Neural cell (in vitro differentiated cells): ENCODE measurements around the gene ZDHHC14.

Experiments
- EP300 ChIP-seq: fragments of 450-650 bp; conservative IDR thresholded peaks from 2 replicates; pipeline ENCODE4 v1.6.1; 2014; ENCODE audit warnings: antibody characterized with exemption, mild to moderate bottlenecking, moderate library complexity; ENCODE audit not compliant: poor library complexity, severe bottlenecking
- EZH2 ChIP-seq: fragments of 200-600, 300-800 bp; shearing (Covaris generic), sonication (generic); IDR thresholded peaks from 2 replicates; pipeline ENCODE4 v1.6.1; 2014; ENCODE audit warnings: antibody characterized with exemption, low read length, borderline replicate concordance, mild to moderate bottlenecking; ENCODE audit not compliant: insufficient read depth, poor library complexity, severe bottlenecking
- MXI1 ChIP-seq: fragments of 450-650 bp; conservative IDR thresholded peaks from 2 replicates; pipeline ENCODE4 v1.6.1; 2014; ENCODE audit warnings: antibody characterized with exemption, mild to moderate bottlenecking; ENCODE audit not compliant: poor library complexity, severe bottlenecking
- POLR2AphosphoS5 ChIP-seq: IDR thresholded peaks from 2 replicates; pipeline ENCODE4 v1.6.1; 2012
- TAF1 ChIP-seq: IDR thresholded peaks from 2 replicates; pipeline ENCODE4 v1.6.1; 2012; ENCODE audit warnings: low read depth
- TF ChIP-seq, protein P1 (sequence below): fragments of 450-650 bp; IDR thresholded peaks from 2 replicates; pipeline ENCODE4 v1.5.1; 2014; ENCODE audit warnings: antibody characterized with exemption, mild to moderate bottlenecking, moderate library complexity; ENCODE audit not compliant: poor library complexity, severe bottlenecking
- TF ChIP-seq, protein P2 (sequence below): IDR thresholded peaks from 2 replicates; pipeline ENCODE4 v1.6.1; 2012; ENCODE audit warnings: borderline replicate concordance

GRCh38 chr6:157541618-157542413 lies 160.8 kb downstream of the ZDHHC14 start:
- TF ChIP-seq, protein P1, sequence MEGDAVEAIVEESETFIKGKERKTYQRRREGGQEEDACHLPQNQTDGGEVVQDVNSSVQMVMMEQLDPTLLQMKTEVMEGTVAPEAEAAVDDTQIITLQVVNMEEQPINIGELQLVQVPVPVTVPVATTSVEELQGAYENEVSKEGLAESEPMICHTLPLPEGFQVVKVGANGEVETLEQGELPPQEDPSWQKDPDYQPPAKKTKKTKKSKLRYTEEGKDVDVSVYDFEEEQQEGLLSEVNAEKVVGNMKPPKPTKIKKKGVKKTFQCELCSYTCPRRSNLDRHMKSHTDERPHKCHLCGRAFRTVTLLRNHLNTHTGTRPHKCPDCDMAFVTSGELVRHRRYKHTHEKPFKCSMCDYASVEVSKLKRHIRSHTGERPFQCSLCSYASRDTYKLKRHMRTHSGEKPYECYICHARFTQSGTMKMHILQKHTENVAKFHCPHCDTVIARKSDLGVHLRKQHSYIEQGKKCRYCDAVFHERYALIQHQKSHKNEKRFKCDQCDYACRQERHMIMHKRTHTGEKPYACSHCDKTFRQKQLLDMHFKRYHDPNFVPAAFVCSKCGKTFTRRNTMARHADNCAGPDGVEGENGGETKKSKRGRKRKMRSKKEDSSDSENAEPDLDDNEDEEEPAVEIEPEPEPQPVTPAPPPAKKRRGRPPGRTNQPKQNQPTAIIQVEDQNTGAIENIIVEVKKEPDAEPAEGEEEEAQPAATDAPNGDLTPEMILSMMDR: no peak
- no peak for TF ChIP-seq TAF1
- TF ChIP-seq, protein P2, sequence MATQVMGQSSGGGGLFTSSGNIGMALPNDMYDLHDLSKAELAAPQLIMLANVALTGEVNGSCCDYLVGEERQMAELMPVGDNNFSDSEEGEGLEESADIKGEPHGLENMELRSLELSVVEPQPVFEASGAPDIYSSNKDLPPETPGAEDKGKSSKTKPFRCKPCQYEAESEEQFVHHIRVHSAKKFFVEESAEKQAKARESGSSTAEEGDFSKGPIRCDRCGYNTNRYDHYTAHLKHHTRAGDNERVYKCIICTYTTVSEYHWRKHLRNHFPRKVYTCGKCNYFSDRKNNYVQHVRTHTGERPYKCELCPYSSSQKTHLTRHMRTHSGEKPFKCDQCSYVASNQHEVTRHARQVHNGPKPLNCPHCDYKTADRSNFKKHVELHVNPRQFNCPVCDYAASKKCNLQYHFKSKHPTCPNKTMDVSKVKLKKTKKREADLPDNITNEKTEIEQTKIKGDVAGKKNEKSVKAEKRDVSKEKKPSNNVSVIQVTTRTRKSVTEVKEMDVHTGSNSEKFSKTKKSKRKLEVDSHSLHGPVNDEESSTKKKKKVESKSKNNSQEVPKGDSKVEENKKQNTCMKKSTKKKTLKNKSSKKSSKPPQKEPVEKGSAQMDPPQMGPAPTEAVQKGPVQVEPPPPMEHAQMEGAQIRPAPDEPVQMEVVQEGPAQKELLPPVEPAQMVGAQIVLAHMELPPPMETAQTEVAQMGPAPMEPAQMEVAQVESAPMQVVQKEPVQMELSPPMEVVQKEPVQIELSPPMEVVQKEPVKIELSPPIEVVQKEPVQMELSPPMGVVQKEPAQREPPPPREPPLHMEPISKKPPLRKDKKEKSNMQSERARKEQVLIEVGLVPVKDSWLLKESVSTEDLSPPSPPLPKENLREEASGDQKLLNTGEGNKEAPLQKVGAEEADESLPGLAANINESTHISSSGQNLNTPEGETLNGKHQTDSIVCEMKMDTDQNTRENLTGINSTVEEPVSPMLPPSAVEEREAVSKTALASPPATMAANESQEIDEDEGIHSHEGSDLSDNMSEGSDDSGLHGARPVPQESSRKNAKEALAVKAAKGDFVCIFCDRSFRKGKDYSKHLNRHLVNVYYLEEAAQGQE: no peak
- TF ChIP-seq EP300: no peak
- TF ChIP-seq POLR2AphosphoS5: no peak
- TF ChIP-seq EZH2: no peak
- TF ChIP-seq MXI1: no peak
